Measurements from ENCODE around the gene SCLY.

DNA sequence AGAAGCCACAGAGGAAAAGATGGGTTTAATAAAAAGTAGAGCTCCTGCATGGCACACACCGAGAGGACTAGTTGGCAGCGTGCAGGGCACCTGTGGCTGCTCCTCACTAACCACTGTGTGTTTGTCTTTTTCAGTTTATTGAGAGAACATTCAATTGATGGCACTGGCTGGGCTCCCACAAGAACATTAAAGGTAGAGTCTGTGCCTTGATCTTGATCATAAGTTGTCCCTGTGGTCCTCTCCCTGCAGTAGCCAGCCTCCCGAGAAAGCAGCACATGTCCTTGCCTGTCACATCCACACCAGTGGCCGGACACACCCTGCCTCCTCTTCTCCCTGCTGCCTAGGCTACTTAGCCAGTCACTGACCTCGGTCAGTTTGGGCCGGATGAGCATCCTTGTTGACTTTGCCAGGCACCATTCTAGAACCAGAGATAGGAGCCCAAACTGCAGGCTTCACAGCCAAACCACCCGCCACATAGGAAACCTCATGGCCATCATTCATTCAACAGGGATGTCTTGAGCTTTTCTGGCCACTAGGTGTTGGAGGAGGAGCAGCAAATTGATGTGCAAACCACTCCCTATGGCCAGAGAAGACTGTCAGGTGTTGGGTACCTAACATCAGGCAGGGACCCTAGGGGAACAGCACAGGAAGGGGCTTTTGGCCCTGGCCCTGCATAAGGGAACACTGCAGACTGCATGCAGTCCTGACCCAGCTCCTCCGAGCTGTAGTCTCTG lies 30.2 kb upstream of the SCLY start:
- no peak for TF ChIP-seq ZNF8 (CRISPR knock-in tag; IDR thresholded peaks at IDR 0.05)
- no peak for TF ChIP-seq ZC3H10 (CRISPR knock-in tag; IDR thresholded peaks at IDR 0.05)
- TF ChIP-seq TOX (CRISPR knock-in tag; IDR thresholded peaks at IDR 0.05; ENCODE audit: borderline replicate concordance), result no peak
- no peak for TF ChIP-seq PATZ1 (CRISPR knock-in tag; IDR thresholded peaks at IDR 0.05; ENCODE audit: borderline replicate concordance)
- no peak for TF ChIP-seq ZFP30 (CRISPR knock-in tag; IDR thresholded peaks at IDR 0.05)
- TF ChIP-seq ISL1 (CRISPR knock-in tag; IDR thresholded peaks at IDR 0.05), result no peak
- TF ChIP-seq, protein P1, sequence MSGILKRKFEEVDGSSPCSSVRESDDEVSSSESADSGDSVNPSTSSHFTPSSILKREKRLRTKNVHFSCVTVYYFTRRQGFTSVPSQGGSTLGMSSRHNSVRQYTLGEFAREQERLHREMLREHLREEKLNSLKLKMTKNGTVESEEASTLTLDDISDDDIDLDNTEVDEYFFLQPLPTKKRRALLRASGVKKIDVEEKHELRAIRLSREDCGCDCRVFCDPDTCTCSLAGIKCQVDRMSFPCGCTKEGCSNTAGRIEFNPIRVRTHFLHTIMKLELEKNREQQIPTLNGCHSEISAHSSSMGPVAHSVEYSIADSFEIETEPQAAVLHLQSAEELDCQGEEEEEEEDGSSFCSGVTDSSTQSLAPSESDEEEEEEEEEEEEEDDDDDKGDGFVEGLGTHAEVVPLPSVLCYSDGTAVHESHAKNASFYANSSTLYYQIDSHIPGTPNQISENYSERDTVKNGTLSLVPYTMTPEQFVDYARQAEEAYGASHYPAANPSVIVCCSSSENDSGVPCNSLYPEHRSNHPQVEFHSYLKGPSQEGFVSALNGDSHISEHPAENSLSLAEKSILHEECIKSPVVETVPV (CRISPR knock-in tag; IDR thresholded peaks at IDR 0.05), result no peak
- TF ChIP-seq OSR1 (CRISPR knock-in tag; IDR thresholded peaks at IDR 0.05), result no peak

Measured in SK-N-SH treated with all-trans-retinoic acid at 6 μM for 48 hours (cell line).